Hepatic stellate cell (primary cell): ENCODE measurements around the gene ANKRD27.
"Not testable (repeated sequence)": the region's sequence is repeated elsewhere in the genome, so short reads cannot be mapped to it uniquely, and the experiment has no call there.

Experiments
- DNase-seq: peaks from one replicate; pipeline ENCODE4 v3.0.0; 2011; ENCODE audit warnings: low spot score

ANKRD27 gene

DNA sequence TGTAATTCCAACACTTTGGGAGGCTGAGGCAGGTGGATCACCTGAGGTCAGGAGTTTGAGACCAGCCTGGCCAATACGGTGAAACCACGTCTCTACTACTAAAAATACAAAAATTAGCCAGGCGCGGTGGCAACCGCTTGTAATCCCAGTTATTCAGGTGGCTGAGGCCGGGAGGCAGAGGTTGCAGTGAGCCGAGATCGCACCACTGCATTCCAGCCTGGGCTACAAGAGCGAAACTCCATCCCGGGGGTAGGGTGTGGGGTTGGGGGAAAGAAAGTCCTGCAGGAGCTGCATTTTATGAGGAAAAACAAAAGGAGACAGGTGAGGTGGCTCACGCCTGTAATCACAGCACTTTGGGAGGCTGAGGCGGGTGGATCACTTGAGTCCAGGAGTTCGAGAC, 22.6 kb downstream of the ANKRD27 start:
- not testable (repeated sequence) for DNase-seq

- no peak for DNase-seq
These were observed 23.2 kb downstream of the ANKRD27 start for GRCh38 chr19:32651729-32652140.

GRCh38 chr19:32650671-32651070, 24.3 kb downstream of the ANKRD27 start:
- DNase-seq: no peak

- DNase-seq: no peak
These were observed 25.2 kb downstream of the ANKRD27 start for GRCh38 chr19:32649751-32650150.

DNA sequence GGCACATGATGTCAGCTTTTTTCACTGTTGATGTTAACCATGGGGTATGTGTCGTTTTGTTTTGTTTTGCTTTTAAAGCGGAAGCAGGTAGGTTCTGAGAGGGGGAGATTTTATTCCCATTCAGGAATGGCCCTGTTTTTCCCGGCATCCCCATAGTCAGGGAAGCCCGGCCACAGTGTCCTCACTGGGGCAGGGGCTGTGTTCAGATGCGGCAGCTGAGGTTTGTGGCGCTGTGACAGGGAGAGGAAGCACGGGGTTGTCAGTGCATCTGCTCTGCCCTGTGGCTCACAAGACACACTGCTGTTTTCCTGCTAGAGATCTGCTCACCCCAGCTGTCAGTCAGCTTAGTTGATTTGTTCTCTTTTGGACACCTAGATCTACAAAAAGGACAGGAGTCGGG, 27.6 kb downstream of the ANKRD27 start:
- DNase-seq: no peak

DNA sequence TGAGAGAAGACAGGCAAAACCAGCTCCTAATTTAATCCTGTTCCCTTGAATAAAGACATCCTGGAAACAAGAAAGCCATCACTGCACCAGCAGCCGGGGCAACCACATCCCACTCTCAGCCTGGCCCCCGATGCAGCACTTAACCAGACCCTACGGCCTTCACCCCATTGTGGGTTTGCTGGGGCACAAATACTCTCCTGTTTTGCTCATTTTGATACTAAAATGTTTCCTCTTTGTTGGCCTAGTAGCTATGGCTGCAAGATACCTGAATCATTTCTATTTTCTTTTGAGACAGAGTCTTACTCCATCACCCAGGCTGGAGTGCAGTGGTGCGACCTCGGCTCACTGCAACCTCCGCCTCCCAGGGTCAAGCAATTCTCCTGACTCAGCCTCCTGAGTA, 28.4 kb downstream of the ANKRD27 start:
- no peak for DNase-seq

DNA sequence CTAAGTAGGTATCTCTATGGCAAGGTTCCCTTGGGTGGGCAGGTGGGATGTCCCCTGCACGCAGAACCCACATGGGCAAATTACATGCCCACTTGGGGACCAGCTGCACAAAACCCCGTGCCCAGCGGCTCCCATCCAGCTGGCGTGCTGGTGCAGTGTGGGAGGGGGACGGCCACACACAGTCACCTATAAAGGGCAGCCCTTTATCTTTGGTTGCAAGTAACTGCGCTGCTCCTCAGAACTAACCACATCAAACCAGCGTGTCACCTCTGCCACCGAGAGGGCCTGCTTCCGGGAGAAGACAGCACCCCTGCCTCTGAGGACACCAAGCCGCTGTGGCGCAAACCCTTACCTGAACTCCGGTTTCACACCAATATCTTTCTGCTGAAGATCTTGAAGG, 32.2 kb downstream of the ANKRD27 start:
- no peak for DNase-seq

- no peak for DNase-seq
These were observed 36.4 kb downstream of the ANKRD27 start for GRCh38 chr19:32638625-32639024.

GRCh38 chr19:32637480-32637879, 37.5 kb downstream of the ANKRD27 start:
- DNase-seq: no peak

DNA sequence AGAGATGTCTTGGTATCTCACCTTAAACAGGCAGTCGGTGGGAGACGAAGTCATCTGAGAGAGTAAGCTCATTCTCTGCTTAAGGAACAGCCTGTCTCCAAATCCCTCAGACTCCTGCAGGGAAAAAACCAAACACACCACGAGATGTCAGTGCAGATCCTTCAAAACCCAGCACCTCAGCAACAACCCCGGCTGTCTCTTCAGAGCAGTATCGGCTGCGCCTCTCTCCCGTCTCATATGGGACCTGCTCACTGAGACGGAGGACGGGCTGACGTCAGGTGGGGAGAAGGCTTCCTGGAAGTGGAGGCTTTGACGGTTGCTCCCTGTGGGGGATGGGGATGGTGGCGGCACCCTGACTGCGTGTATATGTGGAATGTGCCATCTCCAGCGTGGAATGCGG, 43.6 kb downstream of the ANKRD27 start:
- no peak for DNase-seq

GRCh38 chr19:32630338-32630737, 44.6 kb downstream of the ANKRD27 start:
- no peak for DNase-seq

DNA sequence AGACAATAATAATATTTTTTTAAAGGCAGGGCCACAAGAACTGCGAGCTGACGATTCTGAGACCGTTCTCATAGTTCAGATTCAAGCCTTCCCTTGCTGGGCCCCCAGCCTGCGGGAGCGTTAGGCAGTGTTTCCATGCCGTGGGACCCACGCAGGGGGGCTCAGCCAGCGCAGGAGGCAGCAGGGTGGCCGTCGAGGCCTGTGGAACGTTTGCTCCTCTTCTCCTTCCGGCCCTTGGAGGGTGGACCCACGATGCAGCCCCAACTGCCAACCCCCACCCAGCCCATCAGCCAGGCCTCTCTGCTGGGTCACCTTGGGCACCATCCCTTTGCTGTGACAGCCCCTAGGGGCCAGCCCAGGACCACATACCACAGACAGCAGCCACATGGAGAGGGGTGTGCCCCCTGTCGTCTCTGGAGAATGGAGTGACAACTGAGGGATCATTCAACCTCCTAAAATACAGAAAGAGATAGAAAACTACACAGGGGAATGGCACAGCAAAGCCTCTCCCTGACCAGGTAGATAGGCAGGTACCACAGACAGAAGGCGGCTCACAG, 47.2 kb downstream of the ANKRD27 start:
- DNase-seq: no peak

GRCh38 chr19:32626969-32627368, 48.0 kb downstream of the ANKRD27 start:
- no peak for DNase-seq

DNA sequence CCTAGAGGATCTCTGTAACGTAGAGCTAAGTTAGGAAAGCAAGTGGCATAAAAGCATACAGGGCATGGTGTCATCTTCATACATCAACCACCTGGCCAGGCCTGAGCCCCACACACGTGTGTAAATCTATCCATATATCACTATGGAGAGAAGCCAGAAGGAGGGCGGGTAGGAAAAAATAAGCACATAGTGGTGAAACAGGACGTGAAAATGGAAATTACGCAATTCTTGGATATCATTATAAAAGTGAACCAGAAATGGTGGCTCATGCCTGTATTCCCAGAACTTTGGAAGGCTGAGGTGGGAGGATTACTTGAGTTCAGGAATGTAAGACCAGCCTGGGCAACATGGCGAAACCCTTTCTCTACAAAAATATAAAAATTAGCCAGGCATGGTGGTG, 50.6 kb downstream of the ANKRD27 start:
- DNase-seq: no peak

- no peak for DNase-seq
These were observed 53.0 kb downstream of the ANKRD27 start for GRCh38 chr19:32622002-32622401.

- no peak for DNase-seq
These were observed 55.8 kb downstream of the ANKRD27 start for GRCh38 chr19:32619051-32619685.

GRCh38 chr19:32615569-32615968, 59.4 kb downstream of the ANKRD27 start:
- DNase-seq: no peak

DNA sequence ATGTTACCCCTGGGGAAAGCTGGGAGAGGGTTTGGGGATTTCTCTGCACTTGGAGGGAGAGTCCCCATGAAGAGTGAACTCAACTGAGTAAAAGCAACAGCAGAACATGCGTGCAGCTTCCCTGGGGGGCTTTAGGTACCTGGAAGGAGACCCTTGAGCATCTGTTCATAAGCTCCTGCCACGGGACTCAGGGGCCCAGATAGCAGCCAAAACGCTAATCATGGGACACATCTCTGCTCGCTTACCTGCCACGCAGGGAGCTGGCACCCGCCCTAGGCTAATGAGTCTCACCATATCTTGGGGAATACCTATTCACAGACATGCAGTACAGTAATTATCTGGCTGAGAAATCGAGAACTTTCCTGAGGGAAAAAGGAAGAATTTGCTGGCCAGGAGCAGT, 60.1 kb downstream of the ANKRD27 start:
- DNase-seq: no peak

GRCh38 chr19:32613008-32613407, 62.0 kb downstream of the ANKRD27 start:
- no peak for DNase-seq

DNA sequence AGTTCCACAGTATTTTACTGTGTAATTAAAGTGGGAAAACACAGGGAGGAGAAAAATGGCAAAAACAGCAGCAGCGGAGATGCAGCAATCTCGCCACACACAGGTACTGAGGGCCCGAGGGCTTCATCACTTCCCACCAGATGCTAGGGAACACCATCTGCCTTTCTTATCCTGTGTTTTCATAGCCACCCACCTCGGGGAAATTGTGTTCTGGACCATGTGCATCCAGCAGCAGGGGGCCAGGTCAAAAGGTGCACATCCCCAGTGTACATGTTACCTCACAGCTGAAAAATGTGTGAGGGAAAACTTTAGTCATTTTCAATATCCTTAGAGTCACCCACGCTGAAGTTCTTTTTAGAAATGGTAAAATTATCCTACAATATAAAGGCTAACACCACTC, 63.8 kb downstream of the ANKRD27 start:
- no peak for DNase-seq

DNA sequence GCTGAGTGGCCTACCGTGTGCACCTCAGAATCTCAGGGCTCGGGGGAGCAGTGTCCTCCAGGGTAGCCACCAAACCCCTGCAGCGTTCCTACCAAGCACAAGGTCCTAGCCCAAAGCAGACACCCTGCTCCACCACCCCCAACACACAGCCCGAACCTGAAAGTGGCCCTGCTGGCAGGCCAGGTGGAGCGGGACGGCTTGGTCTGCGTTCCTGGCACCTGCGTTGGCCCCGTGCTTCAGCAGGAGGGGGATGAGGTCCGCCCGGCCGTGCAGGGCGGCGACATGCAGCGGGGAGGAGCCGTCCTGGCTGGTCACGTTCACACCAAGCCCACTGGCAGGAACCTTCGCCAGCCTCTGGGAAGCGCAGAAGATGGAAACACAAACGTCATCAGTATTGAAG, 67.5 kb downstream of the ANKRD27 start:
- DNase-seq: no peak

DNA sequence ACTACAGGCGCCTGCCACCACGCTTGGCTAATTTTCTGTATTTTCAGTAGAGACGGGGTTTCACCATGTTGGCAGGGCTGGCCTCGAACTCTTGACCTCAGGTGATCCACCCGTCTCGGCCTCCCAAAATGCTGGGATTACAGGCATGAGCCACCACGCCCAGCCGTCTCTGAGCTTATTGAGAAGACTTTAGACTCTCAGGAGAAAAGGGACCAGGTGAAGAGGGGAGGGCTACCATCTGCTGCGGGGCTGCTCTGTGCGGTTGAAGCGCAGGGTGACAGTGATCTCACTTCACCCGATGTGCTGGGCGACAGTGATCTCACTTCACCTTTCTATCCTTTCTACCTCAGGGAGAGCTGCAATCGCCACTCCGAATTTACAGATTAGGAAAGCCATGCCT, 68.7 kb downstream of the ANKRD27 start:
- DNase-seq: no peak

DNA sequence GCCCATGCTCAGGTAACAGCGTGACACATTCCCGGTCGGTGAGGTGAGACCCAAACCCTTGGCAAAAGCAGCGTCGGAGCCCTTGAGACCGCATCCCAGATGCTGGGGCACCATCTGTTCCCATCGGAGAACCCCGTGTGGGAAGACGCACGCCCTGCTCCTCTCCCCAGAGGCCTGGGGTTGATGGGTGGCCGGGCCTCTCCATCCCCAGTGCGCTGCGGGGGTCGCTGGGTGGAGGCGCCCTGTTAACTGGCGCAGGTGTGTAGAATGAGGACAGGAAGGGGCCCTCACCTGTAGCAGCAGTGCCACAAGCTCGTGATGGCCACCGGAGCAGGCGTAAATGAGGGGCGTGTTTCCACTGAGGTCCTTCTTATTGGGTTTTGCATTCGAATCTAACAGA, 69.4 kb downstream of the ANKRD27 start:
- DNase-seq: no peak

- DNase-seq: no peak
These were observed 71.0 kb downstream of the ANKRD27 start for GRCh38 chr19:32603961-32604360.
